WTC11 (cell line): ENCODE data around the gene CACNA1C. TPM values are rescaled to one million over a fixed set of nuclear protein-coding genes. Genes with fewer than 3 reads are reported as not detected.

Experiments used
- ATAC-seq: fragments of 200-7000 bp; cut with Tn5 transposase; 2 replicates; pipeline ENCODE4 v1.10.0; 2021; ENCODE audit warnings: mild to moderate bottlenecking, moderate library complexity
- CTCF ChIA-PET: fragments of 300-600 bp; sonication (Branson Sonifier 250); formaldehyde crosslinking; loops from one replicate; lab custom pipeline; 2021; ENCODE audit warnings: antibody characterized with exemption; lab: Charles Lee
- POLR2A ChIA-PET: fragments of 350-600 bp; sonication (Branson Sonifier 250); formaldehyde crosslinking; loops from one replicate; lab custom pipeline; 2021; ENCODE audit warnings: antibody characterized with exemption; lab: Charles Lee
- DNase-seq: peaks from one replicate; pipeline ENCODE4 v3.0.0; 2021; ENCODE audit warnings: low spot score
- H3K27ac Mint-ChIP-seq: 2 replicates; pipeline ENCODE4 v1.8.0; 2021; ENCODE audit warnings: mixed read lengths
- H3K27me3 Mint-ChIP-seq: 2 replicates; pipeline ENCODE4 v1.8.0; 2021; ENCODE audit warnings: low read depth, mild to moderate bottlenecking, moderate library complexity, mixed read lengths
- H3K36me3 Mint-ChIP-seq: 2 replicates; pipeline ENCODE4 v1.8.0; 2021; ENCODE audit warnings: mixed read lengths
- H3K4me1 Mint-ChIP-seq: 2 replicates; pipeline ENCODE4 v1.8.0; 2022; ENCODE audit warnings: mixed read lengths
- H3K4me3 Mint-ChIP-seq: 2 replicates; pipeline ENCODE4 v1.8.0; 2021; ENCODE audit warnings: mild to moderate bottlenecking, moderate library complexity, mixed read lengths
- H3K9me3 Mint-ChIP-seq: 2 replicates; pipeline ENCODE4 v1.8.0; 2021; ENCODE audit warnings: mixed read lengths
- ARID4B ChIP-seq: sonication (generic); formaldehyde crosslinking; IDR thresholded peaks from 2 replicates; pipeline ENCODE4 v1.8.0; 2023; ENCODE audit warnings: missing genetic modification reagents, mild to moderate bottlenecking, borderline replicate concordance
- CBFB ChIP-seq: sonication (generic); formaldehyde crosslinking; IDR thresholded peaks from 2 replicates; pipeline ENCODE4 v1.8.1; 2022; ENCODE audit warnings: mild to moderate bottlenecking, low read depth, missing genetic modification reagents
- E2F5 ChIP-seq: sonication (generic); formaldehyde crosslinking; IDR thresholded peaks from 2 replicates; pipeline ENCODE4 v1.8.1; 2022; ENCODE audit warnings: mild to moderate bottlenecking, moderate library complexity, missing genetic modification reagents
- ELF4 ChIP-seq: sonication (generic); formaldehyde crosslinking; IDR thresholded peaks from 2 replicates; pipeline ENCODE4 v1.8.1; 2022; ENCODE audit warnings: low read depth, mild to moderate bottlenecking, moderate library complexity, missing genetic modification reagents
- EMX1 ChIP-seq: fragments of 250-450 bp; sonication (Bioruptor Pico); IDR thresholded peaks from 2 replicates; pipeline ENCODE4 v1.8.0; 2021; ENCODE audit warnings: mild to moderate bottlenecking
- ETV6 ChIP-seq: sonication (generic); formaldehyde crosslinking; IDR thresholded peaks from 2 replicates; pipeline ENCODE4 v1.8.1; 2022; ENCODE audit warnings: mild to moderate bottlenecking, missing genetic modification reagents
- HMGXB4 ChIP-seq: sonication (generic); formaldehyde crosslinking; IDR thresholded peaks from 2 replicates; pipeline ENCODE4 v1.8.1; 2023; ENCODE audit warnings: mild to moderate bottlenecking, moderate library complexity, missing genetic modification reagents
- IRF2 ChIP-seq: sonication (generic); formaldehyde crosslinking; IDR thresholded peaks from 2 replicates; pipeline ENCODE4 v1.8.0; 2022; ENCODE audit warnings: low read depth, missing genetic modification reagents, borderline replicate concordance
- MLX ChIP-seq: sonication (generic); formaldehyde crosslinking; IDR thresholded peaks from 2 replicates; pipeline ENCODE4 v1.8.1; 2023; ENCODE audit warnings: mild to moderate bottlenecking, missing genetic modification reagents, moderate library complexity
- NFATC4 ChIP-seq: fragments of 250-450 bp; sonication (Bioruptor Pico); IDR thresholded peaks from 2 replicates; pipeline ENCODE4 v1.9.0; 2021; ENCODE audit warnings: mild to moderate bottlenecking
- NFYB ChIP-seq: sonication (generic); formaldehyde crosslinking; conservative IDR thresholded peaks from 2 replicates; pipeline ENCODE4 v1.8.0; 2022; ENCODE audit warnings: low read depth, missing genetic modification reagents
- RORB ChIP-seq: fragments of 250-450 bp; sonication (Bioruptor Pico); IDR thresholded peaks from 2 replicates; pipeline ENCODE4 v1.9.0; 2021; ENCODE audit warnings: mild to moderate bottlenecking
- SMAD4 ChIP-seq: sonication (generic); formaldehyde crosslinking; IDR thresholded peaks from 2 replicates; pipeline ENCODE4 v1.8.0; 2022; ENCODE audit warnings: mild to moderate bottlenecking, missing genetic modification reagents
- STAT6 ChIP-seq: sonication (generic); formaldehyde crosslinking; conservative IDR thresholded peaks from 2 replicates; pipeline ENCODE4 v1.8.1; 2023; ENCODE audit warnings: mild to moderate bottlenecking, low read depth, missing genetic modification reagents, moderate library complexity
- ZNF121 ChIP-seq: sonication (generic); formaldehyde crosslinking; IDR thresholded peaks from 2 replicates; pipeline ENCODE4 v1.8.0; 2023; ENCODE audit warnings: missing genetic modification reagents
- ZNF232 ChIP-seq: sonication (generic); formaldehyde crosslinking; IDR thresholded peaks from 2 replicates; pipeline ENCODE4 v1.8.0; 2022; ENCODE audit warnings: mild to moderate bottlenecking, missing genetic modification reagents
- ZNF263 ChIP-seq: sonication (generic); formaldehyde crosslinking; IDR thresholded peaks from 2 replicates; pipeline ENCODE4 v1.8.1; 2022; ENCODE audit warnings: low read depth, mild to moderate bottlenecking, moderate library complexity, missing genetic modification reagents
- ZNF423 ChIP-seq: fragments of 250-450 bp; sonication (Bioruptor Pico); IDR thresholded peaks from 2 replicates; pipeline ENCODE4 v2.1.2; 2022; ENCODE audit warnings: mild to moderate bottlenecking, moderate library complexity
- ZNF512 ChIP-seq: sonication (generic); formaldehyde crosslinking; IDR thresholded peaks from 2 replicates; pipeline ENCODE4 v1.8.1; 2022; ENCODE audit warnings: missing genetic modification reagents, borderline replicate concordance
- total RNA-seq: library from RNA; stranded (reverse); gene quantifications from 3 replicates; pipeline ENCODE4 v1.2.3, GENCODE V29; 2021
- TF ChIP-seq, protein P1 (sequence below): sonication (generic); formaldehyde crosslinking; IDR thresholded peaks from 2 replicates; pipeline ENCODE4 v1.8.0; 2022; ENCODE audit warnings: mild to moderate bottlenecking, missing genetic modification reagents
- TF ChIP-seq, protein P2 (sequence below): sonication (generic); formaldehyde crosslinking; IDR thresholded peaks from 2 replicates; pipeline ENCODE4 v1.8.0; 2023; ENCODE audit warnings: missing genetic modification reagents

Gene CACNA1C
- total RNA-seq, 1 experiment from 2014 or later = 1.7 TPM

- TF ChIP-seq ARID4B (CRISPR knock-in tag) (no peak), SMAD4 (CRISPR knock-in tag) (no peak)
- TF ChIP-seq, all 79 proteins: peak for 0
Measured at GRCh38 chr12:2032506-2032905, 20.3 kb upstream of the CACNA1C start (continued).

- Mint-ChIP-seq H3K27ac (no peak overlapping the region), H3K4me1 (peaks cover 14% of the 10 kb centered on the region), H3K27me3 (peaks cover 40% of the 10 kb centered on the region), H3K9me3 (no peaks in the 10 kb centered on the region), H3K36me3 (no peaks in the 10 kb centered on the region), H3K4me3 (peak overlapping the region; percentile 52)
- ChIA-PET POLR2A (no interaction called here), CTCF (interaction anchor here (0.6 to 2.7 kb wide), 12 partner anchors 12 to 249 kb away, joined by 3 to 21 read pairs (median 4); partner anchors contain the start of gene CACNA1C)
- DNase-seq = peak; percentile 88
- ATAC-seq = peak; percentile 93
- peak; percentile 22; the same call in 1 of the 2 replicates for TF ChIP-seq E2F5 (CRISPR knock-in tag)
- TF ChIP-seq NFYB (CRISPR knock-in tag) = no peak
- peak; percentile 74 for TF ChIP-seq ETV6 (CRISPR knock-in tag)
- TF ChIP-seq ZNF232 (CRISPR knock-in tag) = 0 out of 2 replicates have a peak, but pooled peaks have one; percentile 38
- TF ChIP-seq ZNF121 (CRISPR knock-in tag) = no peak
- TF ChIP-seq CBFB (CRISPR knock-in tag) = peak; percentile 70; the same call in 1 of the 2 replicates
- no peak; the same call in 1 of the 2 replicates for TF ChIP-seq ZNF423 (CRISPR knock-in tag)
- no peak for TF ChIP-seq STAT6 (CRISPR knock-in tag)
- no peak for TF ChIP-seq IRF2 (CRISPR knock-in tag)
- TF ChIP-seq ELF4 (CRISPR knock-in tag) = no peak
- TF ChIP-seq, protein P1, sequence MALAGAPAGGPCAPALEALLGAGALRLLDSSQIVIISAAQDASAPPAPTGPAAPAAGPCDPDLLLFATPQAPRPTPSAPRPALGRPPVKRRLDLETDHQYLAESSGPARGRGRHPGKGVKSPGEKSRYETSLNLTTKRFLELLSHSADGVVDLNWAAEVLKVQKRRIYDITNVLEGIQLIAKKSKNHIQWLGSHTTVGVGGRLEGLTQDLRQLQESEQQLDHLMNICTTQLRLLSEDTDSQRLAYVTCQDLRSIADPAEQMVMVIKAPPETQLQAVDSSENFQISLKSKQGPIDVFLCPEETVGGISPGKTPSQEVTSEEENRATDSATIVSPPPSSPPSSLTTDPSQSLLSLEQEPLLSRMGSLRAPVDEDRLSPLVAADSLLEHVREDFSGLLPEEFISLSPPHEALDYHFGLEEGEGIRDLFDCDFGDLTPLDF (CRISPR knock-in tag) = no peak
- no peak for TF ChIP-seq RORB (CRISPR knock-in tag)
- TF ChIP-seq, protein P2, sequence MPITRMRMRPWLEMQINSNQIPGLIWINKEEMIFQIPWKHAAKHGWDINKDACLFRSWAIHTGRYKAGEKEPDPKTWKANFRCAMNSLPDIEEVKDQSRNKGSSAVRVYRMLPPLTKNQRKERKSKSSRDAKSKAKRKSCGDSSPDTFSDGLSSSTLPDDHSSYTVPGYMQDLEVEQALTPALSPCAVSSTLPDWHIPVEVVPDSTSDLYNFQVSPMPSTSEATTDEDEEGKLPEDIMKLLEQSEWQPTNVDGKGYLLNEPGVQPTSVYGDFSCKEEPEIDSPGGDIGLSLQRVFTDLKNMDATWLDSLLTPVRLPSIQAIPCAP = 0 out of 2 replicates have a peak, but pooled peaks have one; percentile 24
- peak; percentile 67 for TF ChIP-seq HMGXB4
- TF ChIP-seq ZNF512 = no peak
- no peak for TF ChIP-seq NFATC4 (CRISPR knock-in tag)
- TF ChIP-seq MLX (CRISPR knock-in tag) = no peak
- TF ChIP-seq ZNF263 = no peak
- TF ChIP-seq EMX1 = peak; percentile 34; the same call in 1 of the 2 replicates
Measured at GRCh38 chr12:2034633-2035430, 18.0 kb upstream of the CACNA1C start.
